ENCODE measurements around the gene RAX.

Gene RAX

GRCh38 chr18:59305295-59305694 lies 32.0 kb upstream of the RAX start:
- no peak overlapping the region for H3K4me3 ChIP-seq (ENCODE audit: low read length)
- no peak for DNase-seq (ENCODE audit: low read depth)
- no peak for TF ChIP-seq CTCF (conservative IDR thresholded peaks at IDR 0.05; ENCODE audit: low read length)

GRCh38 chr18:59303656-59304195 lies 30.5 kb upstream of the RAX start:
- no peak for TF ChIP-seq CTCF (conservative IDR thresholded peaks at IDR 0.05; ENCODE audit: low read length)
- DNase-seq (ENCODE audit: low read depth) = no peak
- no peak overlapping the region for H3K4me3 ChIP-seq (ENCODE audit: low read length)

- H3K4me3 ChIP-seq (ENCODE audit: low read length) = no peak overlapping the region
- DNase-seq (ENCODE audit: low read depth) = no peak
- TF ChIP-seq CTCF (conservative IDR thresholded peaks at IDR 0.05; ENCODE audit: low read length) = no peak
These were observed 29.8 kb upstream of the RAX start for GRCh38 chr18:59303006-59303405.

- no peak overlapping the region for H3K4me3 ChIP-seq (ENCODE audit: low read length)
- DNase-seq (ENCODE audit: low read depth) = no peak
- no peak for TF ChIP-seq CTCF (conservative IDR thresholded peaks at IDR 0.05; ENCODE audit: low read length)
These were observed 28.7 kb upstream of the RAX start for GRCh38 chr18:59301929-59302328.

DNA sequence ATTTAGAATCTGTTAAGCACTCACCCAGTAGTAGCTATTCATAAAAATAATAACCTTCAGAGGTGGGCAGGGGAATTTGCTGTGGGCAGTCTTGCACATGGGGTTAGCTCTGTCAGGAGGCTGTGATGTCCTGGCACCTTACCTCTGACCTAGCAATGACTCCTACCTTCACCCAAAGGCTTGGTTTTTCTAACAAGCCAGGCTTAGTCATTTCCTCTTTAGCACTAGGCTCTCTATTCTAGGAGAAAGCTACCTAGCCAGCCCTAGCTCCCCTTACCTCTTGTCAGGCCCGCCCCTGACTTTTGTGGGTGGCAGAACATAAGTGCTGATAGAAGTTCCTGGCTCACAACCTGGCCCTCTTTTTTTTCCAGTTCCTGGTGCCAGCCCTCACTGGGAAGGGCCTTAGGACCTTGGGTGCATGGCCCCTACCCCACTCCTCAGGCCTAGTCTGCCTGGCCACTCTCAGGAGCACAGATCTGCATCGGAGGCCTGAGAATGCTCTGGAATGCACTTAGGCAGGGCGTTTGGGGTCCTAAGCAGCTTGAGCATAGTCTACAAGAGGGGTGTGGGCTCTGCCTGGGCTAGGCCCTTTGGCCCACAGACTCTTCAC lies 27.5 kb upstream of the RAX start:
- no peak overlapping the region for H3K4me3 ChIP-seq (ENCODE audit: low read length)
- no peak for DNase-seq (ENCODE audit: low read depth)
- no peak for TF ChIP-seq CTCF (conservative IDR thresholded peaks at IDR 0.05; ENCODE audit: low read length)

DNA sequence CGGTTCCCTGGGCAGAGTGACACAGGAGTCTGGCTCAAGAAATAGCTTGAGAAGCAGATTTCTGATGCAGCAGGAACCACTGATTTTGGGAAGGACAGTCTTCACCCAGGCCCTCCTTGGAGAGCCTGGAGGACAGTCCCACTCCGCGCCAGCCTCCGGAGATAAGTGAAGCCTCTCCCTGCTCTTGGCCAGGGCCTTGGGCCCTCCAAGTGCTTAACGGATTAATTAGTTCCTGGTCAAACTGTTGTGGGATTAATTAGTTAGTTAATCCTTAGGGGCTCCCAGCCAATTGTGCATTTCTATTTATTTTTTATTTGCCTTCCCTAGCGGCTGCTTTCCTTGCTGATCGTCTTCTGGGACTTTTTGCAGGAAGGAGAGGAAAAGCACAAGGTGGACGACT lies 25.6 kb upstream of the RAX start:
- DNase-seq (ENCODE audit: low read depth) = no peak
- no peak for TF ChIP-seq CTCF (conservative IDR thresholded peaks at IDR 0.05; ENCODE audit: low read length)
- no peak overlapping the region for H3K4me3 ChIP-seq (ENCODE audit: low read length)

GRCh38 chr18:59293317-59293716 lies 20.1 kb upstream of the RAX start:
- no peak for TF ChIP-seq CTCF (conservative IDR thresholded peaks at IDR 0.05; ENCODE audit: low read length)
- no peak overlapping the region for H3K4me3 ChIP-seq (ENCODE audit: low read length)
- DNase-seq (ENCODE audit: low read depth) = no peak

Measured in AG10803 (cell line).